Erythroblast (primary cell): ENCODE results near the gene ELAC1.
"Not testable (repeated sequence)": the region's sequence is repeated elsewhere in the genome, so short reads cannot be mapped to it uniquely, and the experiment has no call there.

Experiments
- DNase-seq, 2 experiments: peaks; one replicate each; lab custom pipeline; 2025; lab: John Stamatoyannopoulos, UW
- GATA1 ChIP-seq: IDR thresholded peaks from 2 replicates; pipeline ENCODE4 v1.6.1; 2011; ENCODE audit warnings: low read depth, mild to moderate bottlenecking, control low read depth, low read length, moderate library complexity
- POLR2A ChIP-seq: IDR thresholded peaks from 2 replicates; pipeline ENCODE4 v1.6.1; 2011; ENCODE audit warnings: mild to moderate bottlenecking, low read length

Gene ELAC1

GRCh38 chr18:50986360-50987087 lies 18.7 kb downstream of the ELAC1 start:
- DNase-seq: no peak

GRCh38 chr18:50987261-50987660 lies 19.4 kb downstream of the ELAC1 start:
- no peak for TF ChIP-seq GATA1
- TF ChIP-seq POLR2A: no peak
- no peak for DNase-seq

More at GRCh38 chr18:50986360-50987087, 18.7 kb downstream of the ELAC1 start:
- TF ChIP-seq GATA1 (no peak), POLR2A (no peak)

DNA sequence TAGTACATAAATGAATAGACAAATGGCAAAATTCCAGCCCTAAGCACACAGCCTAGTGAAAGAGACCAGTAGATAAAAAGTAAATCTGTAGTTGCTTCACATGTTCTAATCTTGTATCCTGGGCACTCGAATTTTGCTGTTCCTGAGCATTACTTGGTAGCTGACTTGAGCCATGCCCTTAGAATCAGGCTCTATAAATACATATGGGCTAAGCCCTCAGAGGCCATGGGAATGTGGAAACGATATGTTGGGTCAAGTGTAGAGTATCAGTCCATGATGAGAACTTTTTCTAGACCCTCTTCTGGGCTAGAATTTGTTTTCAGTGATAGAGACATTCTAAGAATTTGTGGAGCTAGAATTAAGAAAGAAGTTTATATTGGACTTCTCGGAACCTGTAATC lies 21.9 kb downstream of the ELAC1 start:
- TF ChIP-seq GATA1 (no peak), POLR2A (no peak)

DNA sequence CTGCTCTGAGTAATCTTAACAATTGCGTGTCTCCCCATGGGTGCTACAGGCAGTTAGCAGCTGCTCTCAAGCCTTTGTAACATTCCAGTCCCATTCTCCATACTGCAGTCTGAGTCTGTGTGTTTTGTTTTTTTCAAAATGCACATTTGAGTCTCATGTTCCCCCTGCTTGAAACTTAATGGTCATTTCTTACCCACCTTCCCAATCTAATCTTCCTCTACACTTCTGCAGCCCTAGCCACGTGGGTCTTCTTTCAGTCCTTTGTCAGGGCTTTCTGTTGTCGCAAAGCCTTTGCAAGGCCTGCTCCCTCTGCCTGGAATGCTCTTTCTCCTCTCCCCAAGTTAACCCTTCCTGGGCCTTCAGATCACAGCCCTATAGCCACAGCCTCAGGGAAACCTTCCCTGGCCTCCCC lies 24.5 kb downstream of the ELAC1 start:
- TF ChIP-seq POLR2A: no peak
- TF ChIP-seq GATA1: no peak
- no peak for DNase-seq

More for the DNA sequence above, 21.9 kb downstream of the ELAC1 start:
- DNase-seq: no peak

DNA sequence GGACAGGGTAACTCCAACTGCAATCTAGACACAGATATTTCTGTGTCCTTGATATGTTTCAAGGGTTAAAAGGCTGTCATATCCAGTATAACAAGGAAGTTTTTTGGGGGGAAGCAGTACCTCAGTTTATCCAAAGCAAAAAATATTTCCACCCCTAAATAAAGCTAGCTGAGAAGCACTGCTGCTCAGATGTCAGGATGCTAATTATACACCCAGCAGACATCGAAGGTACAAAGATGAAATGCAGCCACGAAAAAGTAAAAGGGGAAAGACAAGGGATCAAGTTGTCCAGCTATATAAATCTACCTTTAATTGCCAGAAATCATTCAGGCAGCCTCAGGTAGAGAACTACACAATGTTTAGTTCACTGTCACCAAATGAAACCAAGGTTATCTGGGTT lies 26.2 kb downstream of the ELAC1 start:
- DNase-seq: no peak
- TF ChIP-seq POLR2A: no peak
- no peak for TF ChIP-seq GATA1

- DNase-seq: not testable (repeated sequence)
These were observed 35.3 kb downstream of the ELAC1 start for GRCh38 chr18:51003174-51003573.

- DNase-seq: peak in 1 of 2 experiments; percentile 60
- TF ChIP-seq POLR2A (no peak), GATA1 (no peak)
These were observed 38.4 kb downstream of the ELAC1 start for GRCh38 chr18:51006061-51006818.

- DNase-seq: peak; percentile 86 to 96
- no peak for TF ChIP-seq GATA1
- TF ChIP-seq POLR2A: no peak
These were observed 39.3 kb downstream of the ELAC1 start for GRCh38 chr18:51006948-51007789.

- peak in 1 of 2 experiments; percentile 39 for DNase-seq
- TF ChIP-seq POLR2A: no peak
- TF ChIP-seq GATA1: no peak
These were observed 39.9 kb downstream of the ELAC1 start for GRCh38 chr18:51007790-51008139.

DNA sequence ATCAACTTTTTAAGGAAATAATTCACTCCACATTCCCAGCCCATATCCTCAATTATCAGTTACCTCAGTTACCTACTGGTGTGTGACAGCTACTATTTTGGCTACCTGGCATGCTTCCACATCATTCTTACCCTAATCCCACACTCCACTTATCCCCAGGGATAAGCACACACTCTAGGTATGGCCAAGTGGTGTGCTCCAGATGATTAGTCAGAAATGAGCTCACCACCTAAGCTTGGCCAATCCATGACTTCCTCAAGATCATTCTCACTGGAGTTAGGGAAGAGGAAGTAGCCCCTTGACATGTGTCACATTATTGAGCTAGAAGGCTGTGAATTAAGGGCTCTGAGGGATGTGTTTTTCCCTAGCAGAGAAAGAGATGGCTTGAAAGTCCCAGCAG lies 41.2 kb downstream of the ELAC1 start:
- TF ChIP-seq POLR2A (no peak), GATA1 (no peak)

GRCh38 chr18:51010218-51010617 lies 42.4 kb downstream of the ELAC1 start:
- DNase-seq: no peak
- no peak for TF ChIP-seq POLR2A
- TF ChIP-seq GATA1: no peak

More for the DNA sequence above, 41.2 kb downstream of the ELAC1 start:
- no peak for DNase-seq

GRCh38 chr18:51011709-51012108 lies 43.9 kb downstream of the ELAC1 start:
- DNase-seq: no peak
- TF ChIP-seq GATA1: no peak
- no peak for TF ChIP-seq POLR2A

DNA sequence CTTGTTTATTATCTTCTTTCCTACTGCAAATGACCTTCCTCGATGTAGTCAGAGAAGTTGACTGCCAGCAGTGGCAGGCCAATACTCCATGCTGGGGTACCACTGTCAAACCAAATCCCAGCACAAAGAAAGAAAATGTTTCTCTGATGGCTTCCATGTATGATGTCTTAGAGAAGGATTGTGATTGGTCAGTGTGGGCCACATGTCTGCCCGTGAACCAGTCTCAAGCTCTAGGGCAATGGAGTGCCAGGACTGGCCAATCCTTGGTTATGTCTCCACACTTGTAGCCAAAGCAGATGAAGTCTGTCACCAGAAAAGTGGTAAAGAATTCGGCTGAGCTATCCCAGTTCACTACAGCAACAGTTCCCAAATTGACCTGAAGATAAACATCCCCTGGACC lies 44.6 kb downstream of the ELAC1 start:
- DNase-seq: no peak
- TF ChIP-seq GATA1 (no peak), POLR2A (no peak)

GRCh38 chr18:51013259-51013658 lies 45.4 kb downstream of the ELAC1 start:
- DNase-seq: no peak
- no peak for TF ChIP-seq POLR2A
- no peak for TF ChIP-seq GATA1
